Coronary artery (tissue), 2 donors: ENCODE data around the gene C22orf23.

Experiments used
- DNase-seq: peaks from one replicate; pipeline ENCODE4 v3.0.0-alpha.2; 2017; ENCODE audit warnings: low spot score
- H3K27ac ChIP-seq, 2 donors: fragments of 200-600 bp; sonication (generic); one replicate each; pipeline ENCODE4 v1.5.1; 2016 to 2019
- H3K4me3 ChIP-seq: fragments of 200-600 bp; sonication (generic); 2 replicates; pipeline ENCODE4 v1.5.1; 2016; ENCODE audit warnings: mild to moderate bottlenecking, moderate library complexity
- CTCF ChIP-seq: fragments of 200-600 bp; sonication (generic); IDR thresholded peaks from one replicate; pipeline ENCODE4 v1.5.1; 2019; ENCODE audit warnings: antibody characterized with exemption

C22orf23 gene

GRCh38 chr22:37995460-37995859 is 42.1 kb upstream of the C22orf23 start:
- Histone ChIP-seq H3K4me3 (no peak overlapping the region), H3K27ac (no peak overlapping the region)
- TF ChIP-seq CTCF, result no peak
- no peak for DNase-seq

GRCh38 chr22:37994982-37995381 is 41.6 kb upstream of the C22orf23 start:
- no peak overlapping the region for H3K4me3 ChIP-seq
- H3K27ac ChIP-seq, result no peak overlapping the region
- no peak for TF ChIP-seq CTCF
- no peak for DNase-seq

GRCh38 chr22:37994049-37994448 is 40.6 kb upstream of the C22orf23 start:
- Histone ChIP-seq H3K4me3 (no peak overlapping the region), H3K27ac (no peak overlapping the region)
- no peak for DNase-seq
- no peak for TF ChIP-seq CTCF

- no peak for TF ChIP-seq CTCF
- no peak overlapping the region for H3K27ac ChIP-seq
- no peak overlapping the region for H3K4me3 ChIP-seq
- DNase-seq, result no peak
Observed at GRCh38 chr22:37991731-37992442, 38.5 kb upstream of the C22orf23 start.

GRCh38 chr22:37990862-37991261 is 37.5 kb upstream of the C22orf23 start:
- no peak for TF ChIP-seq CTCF
- no peak overlapping the region for H3K27ac ChIP-seq

GRCh38 chr22:37990301-37990700 is 36.9 kb upstream of the C22orf23 start:
- no peak for DNase-seq
- no peak overlapping the region for H3K4me3 ChIP-seq
- no peak overlapping the region for H3K27ac ChIP-seq
- no peak for TF ChIP-seq CTCF

More at GRCh38 chr22:37990862-37991261, 37.5 kb upstream of the C22orf23 start:
- DNase-seq, result no peak
- H3K4me3 ChIP-seq, result no peak overlapping the region
